Cardiac septum (tissue), 1 donor: ENCODE data around the gene ZNRF1. TPM values are rescaled to one million over a fixed set of nuclear protein-coding genes. Genes with fewer than 3 reads are reported as not detected.
"Not testable (repeated sequence)": the region's sequence is repeated elsewhere in the genome, so short reads cannot be mapped to it uniquely, and the experiment has no call there.

ENCODE experiments used
- DNase-seq: peaks from one replicate; pipeline ENCODE4 v3.0.0-alpha.2; 2020; ENCODE audit warnings: low spot score
- intact Hi-C: fragments of 100-400 bp; cut with DNase I; formaldehyde crosslinking; loops from one replicate; pipeline ENCODE4 v1.14.0; 2022
- total RNA-seq: library from RNA; stranded (reverse); fragmentation: NEBNext Ultra II Directional; extraction: Animal tissue kit (Norgen Biotek cat#: 25700); gene quantifications from one replicate; pipeline ENCODE4 v1.2.1, GENCODE V29; 2021
- donor health status: DM: no; HTN: no; CAD: no.

ZNRF1 gene
- total RNA-seq, 1 donor from 2014 or later = 31.3 TPM

GRCh38 chr16:75118943-75119539 is 120.2 kb downstream of the ZNRF1 start:
- intact Hi-C loops = loop anchor here (10.0 kb wide), 1 partner anchor 404 kb away; no protein-coding TSS in a partner anchor
- no peak for DNase-seq

- intact Hi-C loops = no loop called here
- no peak for DNase-seq
Measured at GRCh38 chr16:75120253-75120652, 121.4 kb downstream of the ZNRF1 start.

- DNase-seq = no peak
Measured at GRCh38 chr16:75121949-75122568, 123.2 kb downstream of the ZNRF1 start.

GRCh38 chr16:75122609-75123008 is 123.8 kb downstream of the ZNRF1 start:
- intact Hi-C loops = no loop called here
- no peak for DNase-seq

More at GRCh38 chr16:75121949-75122568, 123.2 kb downstream of the ZNRF1 start:
- intact Hi-C loops = no loop called here

- intact Hi-C loops = no loop called here
- DNase-seq = no peak
Measured at GRCh38 chr16:75127713-75128415, 129.0 kb downstream of the ZNRF1 start.

GRCh38 chr16:75129421-75130149 is 130.8 kb downstream of the ZNRF1 start:
- intact Hi-C loops, DNase-seq: not testable (repeated sequence)

GRCh38 chr16:75130150-75130771 is 131.4 kb downstream of the ZNRF1 start:
- intact Hi-C loops = no loop called here

GRCh38 chr16:75131081-75131480 is 132.3 kb downstream of the ZNRF1 start:
- intact Hi-C loops = no loop called here
- DNase-seq = no peak

More at GRCh38 chr16:75130150-75130771, 131.4 kb downstream of the ZNRF1 start:
- no peak for DNase-seq

GRCh38 chr16:75138233-75138632 is 139.4 kb downstream of the ZNRF1 start:
- no peak for DNase-seq
- intact Hi-C loops = no loop called here

- DNase-seq = no peak
- intact Hi-C loops = no loop called here
Measured at GRCh38 chr16:75138636-75139035, 139.8 kb downstream of the ZNRF1 start.

- intact Hi-C loops = no loop called here
- DNase-seq = no peak
Measured at GRCh38 chr16:75139498-75139897, 140.7 kb downstream of the ZNRF1 start.

- intact Hi-C loops = no loop called here
- no peak for DNase-seq
Measured at GRCh38 chr16:75143941-75144340, 145.1 kb downstream of the ZNRF1 start.

- intact Hi-C loops = no loop called here
- DNase-seq = no peak
Measured at GRCh38 chr16:75147968-75148310, 149.1 kb downstream of the ZNRF1 start.

GRCh38 chr16:75148311-75149195 is 149.7 kb downstream of the ZNRF1 start, which contains the start of gene ZFP1:
Gene ZFP1, plus strand, starts transcription at chr16:75148524. Its CDS starts 4,428 bp downstream, at chr16:75152952.
- intact Hi-C loops = no loop called here

GRCh38 chr16:75151798-75152197 is 153.0 kb downstream of the ZNRF1 start:
- intact Hi-C loops = no loop called here
- no peak for DNase-seq

More at GRCh38 chr16:75148311-75149195, 149.7 kb downstream of the ZNRF1 start, which contains the start of gene ZFP1:
- DNase-seq = peak; percentile 95

- DNase-seq = no peak
Measured at GRCh38 chr16:75152635-75153034, 153.8 kb downstream of the ZNRF1 start.

GRCh38 chr16:75160386-75160785 is 161.6 kb downstream of the ZNRF1 start:
- DNase-seq = no peak
- intact Hi-C loops = no loop called here

More at GRCh38 chr16:75152635-75153034, 153.8 kb downstream of the ZNRF1 start:
- intact Hi-C loops = no loop called here
